Stimulated activated naive CD8-positive, alpha-beta T cell treated with anti-CD3 and anti-CD28 coated beads, Interleukin-15, amount 100 ng/mL, for 72 hours (primary cell): Measurements from ENCODE around the gene BBS4.
A peak's percentile ranks its signal among the peaks of the same experiment; 100 is the strongest.

Experiments used
- ATAC-seq: fragments of 150-1000 bp; cut with Tn5 transposase; 2 replicates; pipeline ENCODE4 v1.10.0; 2021; ENCODE audit warnings: mild to moderate bottlenecking, moderate library complexity
- DNase-seq, 2 donors: peaks; one replicate each; pipeline ENCODE4 v3.0.0; 2021 to 2022
- H3K27ac Mint-ChIP-seq, 2 donors: one replicate each; pipeline ENCODE4 v1.8.0; 2022; ENCODE audit warnings: mild to moderate bottlenecking in 2 of 2, mixed read lengths in 2 of 2, moderate library complexity in 2 of 2
- H3K27me3 Mint-ChIP-seq: one replicate; pipeline ENCODE4 v1.8.0; 2022; ENCODE audit warnings: mixed read lengths
- H3K4me1 Mint-ChIP-seq: one replicate; pipeline ENCODE4 v1.8.0; 2022; ENCODE audit warnings: mild to moderate bottlenecking, mixed read lengths
- H3K4me3 Mint-ChIP-seq, 2 donors: one replicate each; pipeline ENCODE4 v1.8.0; 2022; ENCODE audit warnings: mild to moderate bottlenecking in 2 of 2, mixed read lengths in 2 of 2, moderate library complexity in 1 of 2
- H3K9me3 Mint-ChIP-seq, 2 donors: one replicate each; pipeline ENCODE4 v1.8.0; 2022; ENCODE audit warnings: mixed read lengths in 2 of 2

BBS4 gene

DNA sequence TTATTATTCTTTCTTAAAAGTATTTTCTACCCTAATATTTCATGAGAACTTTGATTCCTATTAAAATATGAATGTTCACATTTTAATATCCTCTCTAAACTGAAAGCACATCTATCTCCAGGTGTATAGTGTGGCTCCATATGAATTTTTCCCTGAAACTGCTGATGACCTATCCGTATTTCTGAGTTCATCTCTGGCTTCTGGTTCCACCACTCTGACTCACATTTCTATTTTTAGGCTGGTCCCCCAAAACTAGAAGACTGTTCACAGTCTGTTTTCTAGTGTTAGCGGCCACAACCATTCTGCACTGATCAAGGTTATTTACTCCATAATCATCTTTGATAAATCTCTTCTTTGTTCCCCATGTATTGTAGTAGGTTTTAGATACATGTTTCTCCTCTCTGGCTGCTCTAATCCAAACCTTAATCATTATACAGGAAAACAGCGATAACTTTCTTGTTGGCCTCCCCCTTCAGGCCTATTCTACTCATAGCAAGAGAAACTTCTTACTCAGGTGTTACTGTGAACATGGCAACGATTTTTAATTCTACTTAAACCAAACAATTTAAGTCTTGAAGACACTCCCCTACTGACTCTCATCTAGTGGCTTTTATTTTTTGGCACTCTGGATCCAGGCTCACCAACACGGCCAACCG is 84.8 kb downstream of the BBS4 start:
- Mint-ChIP-seq H3K4me1 (peaks cover 14% of the 10 kb centered on the region), H3K4me3 (no peak overlapping the region), H3K27me3 (no peaks in the 10 kb centered on the region), H3K27ac (peak overlapping the region in 1 of 2 donors; percentile 3), H3K9me3 (peaks cover 8 to 13% of the 10 kb centered on the region in 2 donors)
- DNase-seq, result no peak
- peak; percentile 60 for ATAC-seq

- H3K27ac Mint-ChIP-seq, result peak overlapping the region in 1 of 2 donors; percentile 3
- H3K9me3 Mint-ChIP-seq, result peaks cover 8 to 13% of the 10 kb centered on the region in 2 donors
- no peak for ATAC-seq
- DNase-seq, result no peak
- H3K4me1 Mint-ChIP-seq, result peaks cover 19% of the 10 kb centered on the region
- no peaks in the 10 kb centered on the region for H3K27me3 Mint-ChIP-seq
- no peak overlapping the region for H3K4me3 Mint-ChIP-seq
These were observed 85.3 kb downstream of the BBS4 start for GRCh38 chr15:72771329-72771725.

DNA sequence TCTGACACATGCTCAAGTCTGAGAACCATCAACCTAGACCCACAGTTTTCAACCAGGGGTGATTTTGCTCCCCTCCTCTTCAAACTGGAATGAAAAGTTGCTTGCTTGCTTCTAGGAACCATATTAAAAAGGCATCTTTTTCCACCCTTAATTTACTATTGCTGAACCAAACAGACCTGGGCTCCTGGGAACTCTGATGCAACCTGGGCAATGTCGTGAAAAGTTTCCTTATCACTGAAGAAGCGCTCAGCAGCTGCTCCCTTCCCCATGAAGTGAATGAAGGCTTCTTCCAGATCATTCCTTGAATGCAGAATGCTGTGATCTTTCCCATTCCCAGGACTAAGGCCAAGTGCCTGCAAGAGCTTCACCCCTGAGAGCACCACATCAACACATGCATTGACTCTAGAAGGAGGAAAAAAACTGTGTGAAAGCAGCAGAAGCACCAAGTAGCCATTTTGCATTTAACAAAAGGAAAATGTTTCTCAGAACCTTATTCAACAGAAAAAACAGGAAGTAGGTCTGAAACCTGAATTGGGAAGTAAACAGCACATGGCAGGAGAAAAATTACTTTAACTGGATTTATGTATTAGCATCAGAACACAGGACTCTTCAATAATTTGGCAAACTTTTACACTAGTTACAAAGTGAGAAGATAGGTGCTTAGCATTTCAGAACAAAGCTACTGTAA is 88.8 kb downstream of the BBS4 start:
- Mint-ChIP-seq H3K4me1 (peaks cover 32% of the 10 kb centered on the region), H3K4me3 (no peak overlapping the region), H3K27me3 (no peaks in the 10 kb centered on the region), H3K9me3 (no peaks in the 10 kb centered on the region), H3K27ac (peak overlapping the region in 1 of 2 donors; percentile 77)
- ATAC-seq (no peak), DNase-seq (no peak)

DNA sequence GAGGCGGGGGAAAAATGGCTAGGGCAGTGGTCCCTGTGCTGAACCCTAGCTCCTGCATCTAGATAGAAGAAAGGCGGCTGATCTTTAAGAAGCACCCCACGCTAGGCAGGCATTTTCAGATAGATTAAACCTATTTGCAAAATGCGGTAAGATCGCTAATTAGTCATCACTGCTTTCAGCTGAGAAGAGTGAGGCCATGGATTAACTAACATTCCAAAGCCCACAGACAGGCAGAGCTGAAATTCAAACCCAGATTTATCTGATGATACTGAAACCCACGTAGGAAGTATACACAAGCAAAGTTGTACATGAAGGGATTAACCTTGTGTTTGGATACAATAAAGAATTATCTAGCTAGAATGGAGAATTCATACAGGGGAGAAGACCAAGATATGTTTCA is 92.8 kb downstream of the BBS4 start:
- H3K4me1 Mint-ChIP-seq, result peaks cover 38% of the 10 kb centered on the region
- H3K27ac Mint-ChIP-seq, result peak overlapping the region in 1 of 2 donors; percentile 57
- ATAC-seq (no peak), DNase-seq (no peak)
- no peak overlapping the region for H3K4me3 Mint-ChIP-seq
- H3K27me3 Mint-ChIP-seq, result no peaks in the 10 kb centered on the region
- no peaks in the 10 kb centered on the region for H3K9me3 Mint-ChIP-seq

DNA sequence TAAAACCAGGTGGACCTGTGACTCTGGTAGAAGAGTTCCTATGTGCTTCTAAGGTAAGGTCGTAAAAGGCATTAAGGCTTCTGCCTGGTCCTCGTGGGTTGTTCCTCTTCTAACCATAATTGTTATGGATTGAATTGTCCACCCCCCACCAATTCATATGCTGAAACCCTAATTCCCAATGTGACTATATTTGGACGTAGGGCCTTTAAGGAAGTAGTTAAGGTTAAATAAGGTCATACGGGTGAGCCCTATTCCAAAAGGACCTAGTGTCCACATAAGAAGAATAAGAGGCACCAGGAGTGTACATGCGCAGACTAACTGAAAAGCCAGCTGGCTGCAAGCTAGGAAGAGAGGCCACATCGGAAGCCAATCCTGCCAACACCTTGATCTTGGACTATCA is 95.6 kb downstream of the BBS4 start:
- ATAC-seq (no peak), DNase-seq (no peak)
- Mint-ChIP-seq H3K27ac (no peak overlapping the region), H3K9me3 (no peaks in the 10 kb centered on the region), H3K27me3 (no peaks in the 10 kb centered on the region), H3K4me3 (peak overlapping the region; percentile 63 to 86), H3K4me1 (peaks cover 54% of the 10 kb centered on the region)

- Mint-ChIP-seq H3K9me3 (no peaks in the 10 kb centered on the region), H3K4me1 (peaks cover 63% of the 10 kb centered on the region), H3K27me3 (no peaks in the 10 kb centered on the region), H3K4me3 (peak overlapping the region; percentile 86 to 98), H3K27ac (peak overlapping the region; percentile 99 to 100)
- ATAC-seq (no peak), DNase-seq (no peak)
These were observed 96.4 kb downstream of the BBS4 start for GRCh38 chr15:72782274-72783003.

DNA sequence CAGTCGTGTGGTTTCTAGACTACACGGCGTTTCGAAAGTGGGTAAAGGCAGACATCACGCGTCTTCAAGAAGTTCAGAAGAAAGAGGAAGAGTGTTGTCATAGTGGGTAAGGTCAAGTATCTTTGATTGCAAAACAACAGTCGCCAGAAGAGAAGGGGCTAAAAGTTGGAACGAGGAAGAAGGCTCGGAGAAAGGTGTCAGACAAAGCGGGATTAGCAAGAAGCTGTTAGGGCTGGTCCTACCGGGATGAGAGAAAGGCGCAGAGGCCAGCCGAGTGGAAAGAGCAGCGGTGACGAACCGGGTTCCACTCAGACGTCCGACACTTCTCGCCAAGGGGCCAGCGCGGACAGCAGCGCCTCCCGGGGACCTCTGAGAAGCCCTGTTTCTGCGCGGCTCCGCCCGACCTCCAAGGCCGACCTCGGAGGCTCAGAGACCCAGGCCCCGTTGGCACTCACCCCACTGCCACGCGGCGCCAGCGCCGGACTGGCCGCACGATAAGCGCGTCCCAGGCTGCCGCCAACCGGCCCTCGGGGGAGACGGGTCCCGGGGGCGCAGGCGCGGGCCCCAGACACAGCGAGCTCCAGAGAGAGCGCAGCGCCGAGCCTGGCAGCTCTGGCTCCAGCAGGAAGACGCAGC is 97.1 kb downstream of the BBS4 start:
- H3K4me1 Mint-ChIP-seq, result peaks cover 64% of the 10 kb centered on the region
- H3K4me3 Mint-ChIP-seq, result peak overlapping the region; percentile 86 to 98
- H3K27me3 Mint-ChIP-seq, result no peaks in the 10 kb centered on the region
- H3K27ac Mint-ChIP-seq, result peak overlapping the region; percentile 99 to 100
- DNase-seq (peak in 1 of 2 donors; percentile 52), ATAC-seq (peak; percentile 51)
- no peaks in the 10 kb centered on the region for H3K9me3 Mint-ChIP-seq

DNA sequence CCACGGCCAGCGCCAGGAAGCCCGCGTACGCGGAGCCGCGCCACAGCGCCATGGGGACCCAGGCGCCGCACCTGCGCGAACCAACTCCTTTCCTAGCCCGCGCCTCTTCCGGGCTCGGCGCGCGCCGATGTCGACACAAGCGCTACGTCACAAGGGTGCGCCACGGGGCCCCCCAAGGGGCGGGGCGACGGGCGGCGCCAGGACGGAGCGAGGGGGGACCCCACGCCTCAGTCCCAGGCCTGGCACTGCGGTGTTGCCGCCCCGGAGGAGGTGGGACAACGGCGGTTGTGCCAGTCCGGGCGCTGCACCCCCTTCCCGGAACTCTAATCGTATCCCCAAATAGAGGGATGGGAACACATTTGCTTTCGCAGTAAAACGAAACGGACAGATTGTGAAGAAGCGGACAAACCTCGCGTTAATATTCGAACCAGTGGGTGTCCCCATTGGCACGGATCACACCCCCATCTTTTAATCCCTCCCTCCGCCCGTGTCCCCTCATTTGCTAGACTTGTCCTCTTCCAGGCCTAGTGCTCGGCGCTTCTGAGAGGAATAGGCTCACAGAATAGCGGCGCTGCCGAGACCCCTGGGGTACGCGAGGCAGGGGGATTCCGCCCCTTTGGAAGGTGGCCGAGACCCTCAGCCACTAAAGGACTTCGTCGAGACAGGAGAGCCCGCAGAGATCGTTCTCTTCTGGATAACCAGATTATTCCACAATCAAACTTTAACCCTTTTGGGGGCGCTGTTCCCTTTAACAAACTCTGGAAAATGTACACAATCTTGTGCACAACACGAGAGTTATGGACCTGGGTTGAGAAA is 97.8 kb downstream of the BBS4 start, which contains the start of gene ADPGK:
TSS of gene ADPGK (minus strand) at position 119 of the 816 bp plus-strand sequence. CDS start at position 52, 67 bp downstream.
- ATAC-seq (peak; percentile 87), DNase-seq (peak; percentile 95 to 97)
- H3K9me3 Mint-ChIP-seq, result no peaks in the 10 kb centered on the region
- H3K4me1 Mint-ChIP-seq, result peaks cover 60% of the 10 kb centered on the region
- peak within 1 kb of the TSS; percentile 86 to 98 for H3K4me3 Mint-ChIP-seq
- H3K27ac Mint-ChIP-seq, result peak within 1 kb of the TSS; percentile 99 to 100
- no peaks in the 10 kb centered on the region for H3K27me3 Mint-ChIP-seq

DNA sequence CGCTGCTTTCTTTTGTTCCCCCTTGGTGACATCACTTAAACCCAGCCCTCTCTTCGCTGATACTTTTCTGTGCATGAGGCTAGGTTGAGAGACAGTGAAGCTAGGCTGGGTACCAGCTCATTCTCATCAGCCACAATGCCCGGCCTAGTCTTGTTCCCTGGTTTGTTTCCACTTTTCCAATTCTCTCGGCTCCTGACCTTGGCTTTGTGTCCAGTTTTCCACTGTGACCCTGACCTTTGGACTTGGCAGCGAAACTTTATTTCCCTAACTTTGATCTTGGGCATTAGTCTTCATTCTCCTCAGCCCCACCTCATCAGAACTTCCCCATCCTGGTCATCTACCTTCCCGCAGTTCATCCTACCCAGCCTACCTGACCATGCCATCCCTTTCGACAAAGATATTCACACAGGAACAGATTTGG is 98.5 kb downstream of the BBS4 start:
- Mint-ChIP-seq H3K4me1 (peaks cover 56% of the 10 kb centered on the region), H3K27me3 (no peaks in the 10 kb centered on the region), H3K4me3 (peak overlapping the region; percentile 86 to 98), H3K27ac (peak overlapping the region; percentile 97), H3K9me3 (no peaks in the 10 kb centered on the region)
- no peak for DNase-seq
- ATAC-seq, result no peak

- H3K4me3 Mint-ChIP-seq, result peak overlapping the region; percentile 34 to 45
These were observed 99.4 kb downstream of the BBS4 start for GRCh38 chr15:72785432-72785831.

DNA sequence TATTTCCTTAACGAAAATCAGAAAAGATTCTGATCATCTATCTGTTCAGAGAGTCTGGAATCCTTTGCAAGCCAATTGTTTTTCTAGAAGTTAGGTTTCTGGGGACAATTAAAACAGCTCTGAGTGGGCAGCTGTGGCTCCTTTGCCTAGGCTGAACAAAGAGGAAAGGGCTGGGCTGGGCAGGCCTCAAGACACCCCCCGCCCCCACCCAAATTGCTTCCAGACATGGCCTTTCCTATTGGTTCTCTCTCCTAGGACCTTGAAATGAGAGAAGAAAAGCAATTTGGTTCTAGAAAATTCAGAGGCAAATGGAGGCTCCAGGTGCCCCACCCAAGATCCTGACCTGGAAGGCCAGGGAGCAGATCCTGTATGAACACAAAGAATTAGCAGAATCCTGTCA is 99.8 kb downstream of the BBS4 start:
- DNase-seq, result no peak
- H3K4me1 Mint-ChIP-seq, result peaks cover 42% of the 10 kb centered on the region
- no peaks in the 10 kb centered on the region for H3K27me3 Mint-ChIP-seq
- H3K4me3 Mint-ChIP-seq, result no peak overlapping the region
- peak overlapping the region in 1 of 2 donors; percentile 97 for H3K27ac Mint-ChIP-seq
- ATAC-seq, result no peak
- no peaks in the 10 kb centered on the region for H3K9me3 Mint-ChIP-seq

More at GRCh38 chr15:72785432-72785831, 99.4 kb downstream of the BBS4 start:
- DNase-seq, result peak; percentile 60 to 79
- H3K4me1 Mint-ChIP-seq, result peaks cover 46% of the 10 kb centered on the region
- ATAC-seq, result peak; percentile 56
- peak overlapping the region; percentile 47 to 97 for H3K27ac Mint-ChIP-seq
- no peaks in the 10 kb centered on the region for H3K9me3 Mint-ChIP-seq
- no peaks in the 10 kb centered on the region for H3K27me3 Mint-ChIP-seq

GRCh38 chr15:72786242-72786641 is 100.2 kb downstream of the BBS4 start:
- peak overlapping the region; percentile 59 to 92 for H3K27ac Mint-ChIP-seq

GRCh38 chr15:72786676-72787345 is 100.8 kb downstream of the BBS4 start:
- Mint-ChIP-seq H3K4me1 (peaks cover 33% of the 10 kb centered on the region), H3K9me3 (no peaks in the 10 kb centered on the region), H3K27ac (peak overlapping the region in 1 of 2 donors; percentile 59), H3K27me3 (no peaks in the 10 kb centered on the region), H3K4me3 (no peak overlapping the region)
- DNase-seq, result no peak
- ATAC-seq, result no peak

More at GRCh38 chr15:72786242-72786641, 100.2 kb downstream of the BBS4 start:
- DNase-seq (no peak), ATAC-seq (no peak)
- Mint-ChIP-seq H3K27me3 (no peaks in the 10 kb centered on the region), H3K4me1 (peaks cover 38% of the 10 kb centered on the region), H3K4me3 (no peak overlapping the region), H3K9me3 (no peaks in the 10 kb centered on the region)

DNA sequence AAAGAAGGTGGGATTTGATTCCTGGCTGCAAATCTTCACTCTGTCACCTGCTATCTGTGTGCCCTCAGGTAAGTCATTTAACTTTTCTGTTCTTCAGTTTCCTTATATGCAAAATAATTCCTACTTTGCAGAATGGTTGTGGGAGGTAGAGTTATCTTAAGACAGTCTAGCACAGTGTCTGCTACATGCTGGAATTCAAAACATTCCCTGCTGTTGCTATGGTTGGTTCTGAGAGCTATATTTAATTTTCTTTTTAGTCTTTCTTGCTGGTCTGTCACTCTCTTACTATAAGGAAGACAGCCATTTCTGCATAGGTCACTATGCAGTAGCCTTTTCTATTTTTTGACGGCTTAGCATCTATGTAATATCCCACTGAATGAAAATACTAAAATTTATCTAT is 101.5 kb downstream of the BBS4 start:
- DNase-seq (no peak), ATAC-seq (no peak)
- Mint-ChIP-seq H3K4me3 (no peak overlapping the region), H3K27me3 (no peaks in the 10 kb centered on the region), H3K4me1 (peaks cover 32% of the 10 kb centered on the region), H3K27ac (no peak overlapping the region), H3K9me3 (no peaks in the 10 kb centered on the region)
